Loucy (cell line): ENCODE results near the gene SMOC2.

Source experiments
- H2AFZ ChIP-seq: fragments of 200-600 bp; sonication (generic); 2 replicates; pipeline ENCODE4 v1.6.0; 2016; ENCODE audit warnings: antibody characterized with exemption, mild to moderate bottlenecking, low read length, moderate library complexity
- H3F3A ChIP-seq: fragments of 200-600 bp; 2 replicates; pipeline ENCODE4 v1.6.0; 2016; ENCODE audit warnings: antibody characterized with exemption, low read depth, mild to moderate bottlenecking
- H3K27me3 ChIP-seq: fragments of 200-600 bp; sonication (generic); 2 replicates; pipeline ENCODE4 v1.6.1; 2014; ENCODE audit warnings: low read length, mild to moderate bottlenecking; ENCODE audit not compliant: insufficient read depth, poor library complexity, severe bottlenecking
- H3K36me3 ChIP-seq: fragments of 200-600 bp; sonication (generic); 2 replicates; pipeline ENCODE4 v1.6.1; 2016; ENCODE audit warnings: low read length; ENCODE audit not compliant: insufficient read depth
- H3K4me1 ChIP-seq: fragments of 200-600 bp; sonication (generic); 2 replicates; pipeline ENCODE4 v1.5.1; 2014; ENCODE audit warnings: low read length, mild to moderate bottlenecking; ENCODE audit not compliant: insufficient read depth, poor library complexity, severe bottlenecking
- H3K4me2 ChIP-seq: fragments of 200-600 bp; sonication (generic); 2 replicates; pipeline ENCODE4 v1.6.0; 2014; ENCODE audit warnings: antibody characterized with exemption, low read length, low read depth, mild to moderate bottlenecking; ENCODE audit not compliant: poor library complexity, severe bottlenecking
- H3K4me3 ChIP-seq: fragments of 200-600 bp; sonication (generic); 2 replicates; pipeline ENCODE4 v1.5.1; 2014; ENCODE audit warnings: low read length, mild to moderate bottlenecking, mixed read lengths; ENCODE audit not compliant: poor library complexity, severe bottlenecking
- H3K79me2 ChIP-seq: fragments of 200-600 bp; sonication (generic); 2 replicates; pipeline ENCODE4 v1.6.1; 2014; ENCODE audit warnings: low read length; ENCODE audit not compliant: insufficient read depth
- H3K9ac ChIP-seq: fragments of 200-600 bp; sonication (generic); 2 replicates; pipeline ENCODE4 v1.6.0; 2014; ENCODE audit warnings: mild to moderate bottlenecking, low read depth, low read length, moderate library complexity; ENCODE audit not compliant: poor library complexity, severe bottlenecking
- H3K9me2 ChIP-seq: fragments of 200-600 bp; sonication (generic); replicated peaks from 2 replicates; pipeline ENCODE4 v1.6.1; 2016; ENCODE audit warnings: low read depth, low read length, mixed read lengths
- H3K9me3 ChIP-seq: fragments of 200-600 bp; sonication (generic); 2 replicates; pipeline ENCODE4 v1.6.1; 2014; ENCODE audit warnings: mild to moderate bottlenecking, antibody characterized with exemption, low read length, low read depth; ENCODE audit not compliant: insufficient read depth
- H4K20me1 ChIP-seq: fragments of 200-600 bp; sonication (generic); 2 replicates; pipeline ENCODE4 v1.6.0; 2014; ENCODE audit warnings: antibody characterized with exemption, low read length, mild to moderate bottlenecking; ENCODE audit not compliant: insufficient read depth, poor library complexity, severe bottlenecking
- CTCF ChIP-seq: fragments of 200-600 bp; sonication (generic); conservative IDR thresholded peaks from 2 replicates; pipeline ENCODE4 v1.5.1; 2014; ENCODE audit warnings: mild to moderate bottlenecking, antibody characterized with exemption, low read length
- EZH2phosphoT487 ChIP-seq: fragments of 200-600 bp; IDR thresholded peaks from 2 replicates; pipeline ENCODE4 v1.6.1; 2018; ENCODE audit warnings: antibody characterized with exemption, mild to moderate bottlenecking, moderate library complexity, borderline replicate concordance

The SMOC2 gene

DNA sequence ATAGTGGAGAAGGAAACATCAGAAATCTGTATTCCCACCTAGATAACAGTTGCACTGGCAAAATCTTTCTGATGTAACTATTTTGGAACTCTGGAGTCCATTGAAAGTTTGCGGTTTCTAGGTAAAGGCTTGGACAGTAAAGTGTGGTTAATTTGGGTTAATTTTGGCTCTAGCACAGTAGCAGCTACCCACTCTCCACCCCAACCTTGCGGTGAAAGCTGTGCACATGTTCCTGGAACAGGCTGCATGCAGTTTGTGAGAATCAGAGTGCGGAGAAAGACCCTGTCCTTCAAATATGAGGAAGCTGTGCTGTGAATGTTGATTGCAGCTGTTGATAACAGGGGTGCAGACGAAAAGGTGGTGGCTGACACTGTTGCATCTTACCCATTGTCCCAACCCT, 38.4 kb downstream of the SMOC2 start:
- Histone ChIP-seq H3K4me2 (no peak overlapping the region), H3K4me1 (no peaks in the 10 kb centered on the region), H3K4me3 (no peak overlapping the region), H3K36me3 (no peaks in the 10 kb centered on the region), H3K79me2 (no peaks in the 10 kb centered on the region), H3K9ac (no peak overlapping the region), H2AFZ (no peak overlapping the region), H3K9me3 (peaks cover 4% of the 10 kb centered on the region; the same call in 1 of the 2 replicates), H3K27me3 (no peaks in the 10 kb centered on the region), H3F3A (no peaks in the 10 kb centered on the region), H3K9me2 (no peaks in the 10 kb centered on the region), H4K20me1 (no peaks in the 10 kb centered on the region)
- TF ChIP-seq EZH2phosphoT487 (no peak), CTCF (no peak)

DNA sequence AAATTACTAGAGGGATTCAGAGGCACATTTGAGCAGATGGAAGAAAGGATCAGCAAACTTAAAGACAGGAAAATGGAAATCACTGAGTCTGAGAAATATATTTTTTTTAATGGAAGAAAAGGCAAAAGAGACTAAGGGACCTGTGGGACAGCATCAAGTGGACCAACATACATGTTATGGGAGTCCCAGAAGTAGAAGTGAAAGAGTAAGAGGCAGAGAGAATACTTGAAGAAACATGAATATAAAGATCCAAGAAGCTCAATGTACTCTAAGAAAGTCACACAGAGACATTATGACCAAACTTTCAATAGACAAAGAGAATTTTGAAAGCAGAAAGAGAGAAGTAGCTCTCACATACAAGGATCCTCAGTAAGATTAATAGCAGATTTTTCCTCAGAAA, 39.5 kb downstream of the SMOC2 start:
- Histone ChIP-seq H4K20me1 (no peaks in the 10 kb centered on the region), H3K9ac (no peak overlapping the region), H3K9me3 (no peaks in the 10 kb centered on the region; the same call in 1 of the 2 replicates), H3K27me3 (no peaks in the 10 kb centered on the region), H3K4me2 (no peak overlapping the region), H3F3A (no peaks in the 10 kb centered on the region), H2AFZ (no peak overlapping the region), H3K4me1 (no peaks in the 10 kb centered on the region), H3K36me3 (no peaks in the 10 kb centered on the region), H3K4me3 (no peak overlapping the region), H3K79me2 (no peaks in the 10 kb centered on the region), H3K9me2 (no peaks in the 10 kb centered on the region)
- TF ChIP-seq EZH2phosphoT487, result no peak
- TF ChIP-seq CTCF, result no peak

GRCh38 chr6:168485818-168486217, 44.8 kb downstream of the SMOC2 start:
- Histone ChIP-seq H3K4me1 (no peaks in the 10 kb centered on the region), H3K9me3 (no peaks in the 10 kb centered on the region; the same call in 1 of the 2 replicates), H3K4me3 (no peak overlapping the region), H3K36me3 (no peaks in the 10 kb centered on the region), H3K27me3 (no peaks in the 10 kb centered on the region), H3K9ac (no peak overlapping the region), H3K4me2 (no peak overlapping the region), H3K9me2 (no peaks in the 10 kb centered on the region), H3F3A (no peaks in the 10 kb centered on the region), H4K20me1 (no peaks in the 10 kb centered on the region), H3K79me2 (no peaks in the 10 kb centered on the region), H2AFZ (no peak overlapping the region)
- TF ChIP-seq EZH2phosphoT487, result no peak
- TF ChIP-seq CTCF, result no peak
